ENCODE results near the gene ACER2. TPM values are rescaled to one million over a fixed set of nuclear protein-coding genes. Genes with fewer than 3 reads are reported as not detected.

The ACER2 gene
- 1 to 10 TPM; 1.7 to 8.7 (median 4.0) TPM for total RNA-seq
- under 1 TPM; 0.52 to 0.88 TPM for polyA plus RNA-seq
- long read RNA-seq, donor 1, partial matches to known transcripts, result 1 of 1 reads
- long read RNA-seq, donor 1, other reads (novel, unspliced or antisense), result 0 of 1 reads
- long read RNA-seq, donor 2, partial matches to known transcripts, result 0 of 1 reads
- long read RNA-seq, donor 2, other reads (novel, unspliced or antisense), result 0 of 1 reads
- long read RNA-seq, donor 3, partial matches to known transcripts, result 0 of 1 reads
- long read RNA-seq, donor 3, other reads (novel, unspliced or antisense), result 1 of 1 reads

DNA sequence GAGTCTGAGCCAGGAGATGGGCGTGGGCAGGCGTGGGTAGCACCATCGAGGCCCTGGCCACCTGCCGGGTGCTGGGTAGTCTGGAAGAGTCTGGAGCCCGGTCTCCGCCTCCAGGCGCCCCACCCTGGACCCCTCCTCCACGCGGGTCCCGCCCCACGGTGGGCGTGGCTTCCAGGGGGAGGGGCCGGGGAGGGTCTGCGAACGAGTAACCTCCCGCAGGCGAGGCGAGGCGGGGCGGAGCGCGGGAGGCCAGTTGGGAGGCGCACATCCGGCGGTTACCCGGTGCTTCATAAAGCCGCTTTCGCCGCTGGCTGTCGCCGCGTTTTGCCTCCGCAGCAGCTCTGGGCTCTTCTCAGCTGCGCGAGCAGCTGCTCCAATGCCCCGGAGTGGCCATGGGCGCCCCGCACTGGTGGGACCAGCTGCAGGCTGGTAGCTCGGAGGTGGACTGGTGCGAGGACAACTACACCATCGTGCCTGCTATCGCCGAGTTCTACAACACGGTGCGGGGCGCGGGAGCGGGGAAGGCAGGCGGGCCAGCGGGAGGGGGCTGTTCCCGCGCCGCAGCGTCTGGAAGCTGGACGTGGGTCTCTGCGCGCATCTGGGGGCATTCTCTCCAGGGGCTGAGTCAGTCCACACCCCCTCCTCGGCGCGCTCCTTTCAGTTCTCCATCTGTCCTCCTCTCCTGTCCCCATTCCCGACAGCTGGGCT, at the start of gene ACER2:
ACER2 (plus strand) TSS at position 317 of the 708 bp plus-strand sequence; CDS start at position 393, 76 bp downstream.
- DNase-seq (peak; percentile 96 to 98), ATAC-seq (peak; percentile 97 to 100 (median 98))
- Histone ChIP-seq H3K4me1 (peaks cover 0 to 46% (median 22%) of the 10 kb centered on the region in 9 donors), H3K4me3 (peak within 1 kb of the TSS; percentile 70 to 98 (median 92)), H3K27me3 (no peaks in the 10 kb centered on the region), H3K36me3 (peaks cover 0 to 11% (median 0%) of the 10 kb centered on the region in 9 donors), H3K9me3 (peaks cover 0 to 2% (median 0%) of the 10 kb centered on the region in 11 donors), H3K27ac (peak within 1 kb of the TSS; percentile 82 to 96 (median 90))
- intact Hi-C loops (cut with DNase I), result loop anchor here in 4 of 10 donors (1.0 to 2.0 kb wide), 4 partner anchors 22 to 48 kb away; partner anchors contain the start of gene RPS6 (in 4 of the 4)
- WGBS, 2 donors, result 0 to 1% methylated on average over 50 to 61 of the region's 61 CpGs
- TF ChIP-seq, protein P1, sequence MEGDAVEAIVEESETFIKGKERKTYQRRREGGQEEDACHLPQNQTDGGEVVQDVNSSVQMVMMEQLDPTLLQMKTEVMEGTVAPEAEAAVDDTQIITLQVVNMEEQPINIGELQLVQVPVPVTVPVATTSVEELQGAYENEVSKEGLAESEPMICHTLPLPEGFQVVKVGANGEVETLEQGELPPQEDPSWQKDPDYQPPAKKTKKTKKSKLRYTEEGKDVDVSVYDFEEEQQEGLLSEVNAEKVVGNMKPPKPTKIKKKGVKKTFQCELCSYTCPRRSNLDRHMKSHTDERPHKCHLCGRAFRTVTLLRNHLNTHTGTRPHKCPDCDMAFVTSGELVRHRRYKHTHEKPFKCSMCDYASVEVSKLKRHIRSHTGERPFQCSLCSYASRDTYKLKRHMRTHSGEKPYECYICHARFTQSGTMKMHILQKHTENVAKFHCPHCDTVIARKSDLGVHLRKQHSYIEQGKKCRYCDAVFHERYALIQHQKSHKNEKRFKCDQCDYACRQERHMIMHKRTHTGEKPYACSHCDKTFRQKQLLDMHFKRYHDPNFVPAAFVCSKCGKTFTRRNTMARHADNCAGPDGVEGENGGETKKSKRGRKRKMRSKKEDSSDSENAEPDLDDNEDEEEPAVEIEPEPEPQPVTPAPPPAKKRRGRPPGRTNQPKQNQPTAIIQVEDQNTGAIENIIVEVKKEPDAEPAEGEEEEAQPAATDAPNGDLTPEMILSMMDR (IDR thresholded peaks at IDR 0.05), result peak in 4 of 9 donors; percentile 7 to 23 (median 20)

DNA sequence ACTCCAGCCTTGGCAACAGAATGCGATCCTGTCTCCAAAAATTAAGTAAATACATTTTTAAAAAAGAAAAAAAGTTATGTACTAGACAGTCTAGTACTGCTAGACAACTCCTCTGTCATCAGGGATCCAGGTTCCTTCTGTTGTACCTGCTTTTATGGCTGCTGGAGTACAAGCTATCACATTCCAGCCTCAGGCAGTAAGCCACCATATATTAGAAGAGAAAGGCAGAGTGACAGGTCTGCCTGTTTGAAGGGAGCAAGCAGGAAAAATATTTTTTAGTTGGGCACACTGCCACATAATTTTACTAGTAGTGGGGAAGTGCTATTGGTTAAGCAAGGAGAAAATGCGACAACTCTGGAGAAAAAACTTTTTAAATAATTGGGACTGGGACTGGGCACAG, 39.7 kb upstream of the ACER2 start:
- TF ChIP-seq, protein P1 (IDR thresholded peaks at IDR 0.05), result no peak
- ATAC-seq, result no peak
- intact Hi-C loops (cut with DNase I), result no loop called here
- Histone ChIP-seq H3K36me3 (peaks cover 0 to 100% (median 41%) of the 10 kb centered on the region in 9 donors), H3K4me1 (no peaks in the 10 kb centered on the region), H3K9me3 (no peaks in the 10 kb centered on the region), H3K27ac (no peak overlapping the region), H3K4me3 (no peak overlapping the region), H3K27me3 (no peaks in the 10 kb centered on the region)
- 94% methylated on average over 2 of the region's 2 CpGs for WGBS, 2 donors
- no peak for DNase-seq

DNA sequence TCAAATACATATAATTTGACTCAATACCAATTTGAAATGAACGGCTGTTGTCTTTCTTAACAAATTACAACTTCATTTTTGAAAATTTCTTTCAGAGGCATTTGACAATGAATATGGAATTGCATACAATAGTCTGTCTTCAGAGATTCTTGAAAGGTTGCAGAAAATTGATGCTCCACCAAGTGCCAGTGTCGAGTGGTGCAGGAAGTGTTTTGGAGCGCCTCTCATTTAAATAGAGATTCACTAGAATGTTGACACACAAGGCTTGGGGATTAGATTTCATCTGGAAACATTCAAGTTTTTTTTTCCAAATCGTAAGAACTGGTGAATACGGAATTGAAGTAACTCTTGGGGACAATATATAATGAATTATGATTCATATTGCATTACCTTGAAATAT, 36.9 kb upstream of the ACER2 start:
- TF ChIP-seq, protein P1 (IDR thresholded peaks at IDR 0.05), result no peak
- 86 to 87% methylated on average over 5 of the region's 5 CpGs for WGBS, 2 donors
- H3K27ac ChIP-seq, result no peak overlapping the region
- ATAC-seq, result no peak
- no peak overlapping the region for H3K4me3 ChIP-seq
- intact Hi-C loops (cut with DNase I), result loop anchor here in 4 of 10 donors (10.0 kb wide), 4 partner anchors 73 to 287 kb away; no protein-coding TSS in a partner anchor
- DNase-seq, result no peak
- no peaks in the 10 kb centered on the region for H3K27me3 ChIP-seq
- H3K9me3 ChIP-seq, result no peaks in the 10 kb centered on the region
- H3K4me1 ChIP-seq, result peaks cover 0 to 5% (median under 1%) of the 10 kb centered on the region in 9 donors
- peaks cover 0 to 100% (median 52%) of the 10 kb centered on the region in 9 donors for H3K36me3 ChIP-seq

DNA sequence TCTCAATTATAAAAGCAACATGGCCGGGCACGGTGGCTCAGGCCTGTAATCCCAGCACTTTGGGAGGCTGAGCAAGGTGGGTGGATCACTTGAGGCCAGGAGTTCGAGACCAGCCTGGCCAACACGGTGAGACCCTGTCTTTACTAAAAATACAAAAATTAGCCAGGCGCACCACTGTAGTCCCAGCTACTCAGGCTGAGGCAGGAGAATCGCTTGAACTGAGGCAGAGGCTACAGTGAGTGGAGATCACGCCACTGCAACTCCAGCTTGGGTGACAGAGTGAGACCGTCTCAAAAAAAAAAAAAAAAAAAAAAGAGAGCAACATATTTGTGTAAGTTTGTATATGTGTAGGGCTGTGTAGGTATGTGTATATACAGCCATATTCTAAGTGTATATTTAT, 36.2 kb upstream of the ACER2 start:
- Histone ChIP-seq H3K36me3 (peaks cover 0 to 100% (median 55%) of the 10 kb centered on the region in 9 donors), H3K27ac (no peak overlapping the region), H3K4me3 (no peak overlapping the region), H3K9me3 (no peaks in the 10 kb centered on the region), H3K4me1 (peaks cover 0 to 12% (median 6%) of the 10 kb centered on the region in 9 donors), H3K27me3 (no peaks in the 10 kb centered on the region)
- 94 to 97% methylated on average over 8 of the region's 8 CpGs for WGBS, 2 donors
- ATAC-seq (no peak), DNase-seq (no peak)
- TF ChIP-seq, protein P1 (IDR thresholded peaks at IDR 0.05), result no peak
- intact Hi-C loops (cut with DNase I), result loop anchor here in 4 of 10 donors (10.0 kb wide), 4 partner anchors 72 to 288 kb away; no protein-coding TSS in a partner anchor
